Dendritic cell treated with granulocyte-macrophage colony-stimulating factor and Interleukin-4, amounts not matched to agents 40 ng/mL and 50 ng/mL, for 4 days (primary cell): ENCODE measurements around the gene MAPRE2.

ENCODE experiments used
- H3K27ac Mint-ChIP-seq: one replicate; pipeline ENCODE4 v1.8.0; 2022; ENCODE audit warnings: mild to moderate bottlenecking, mixed read lengths
- H3K27me3 Mint-ChIP-seq: one replicate; pipeline ENCODE4 v1.8.0; 2022; ENCODE audit warnings: mild to moderate bottlenecking, mixed read lengths
- H3K36me3 Mint-ChIP-seq: one replicate; pipeline ENCODE4 v1.8.0; 2022; ENCODE audit warnings: low read depth, mixed read lengths
- H3K4me1 Mint-ChIP-seq: one replicate; pipeline ENCODE4 v1.8.0; 2022; ENCODE audit warnings: low read depth, mixed read lengths
- H3K4me3 Mint-ChIP-seq: one replicate; pipeline ENCODE4 v1.8.0; 2022; ENCODE audit warnings: mild to moderate bottlenecking, moderate library complexity, mixed read lengths
- H3K9me3 Mint-ChIP-seq: one replicate; pipeline ENCODE4 v1.8.0; 2022; ENCODE audit warnings: mixed read lengths
- intact Hi-C: fragments of 100-400 bp; cut with micrococcal nuclease; formaldehyde crosslinking; loops from one replicate; pipeline ENCODE4 v1.15.0; 2022

MAPRE2 gene

GRCh38 chr18:35061336-35061735 lies 20.1 kb downstream of the MAPRE2 start:
- Mint-ChIP-seq H3K36me3 (no peaks in the 10 kb centered on the region), H3K4me1 (no peaks in the 10 kb centered on the region), H3K27me3 (no peaks in the 10 kb centered on the region), H3K9me3 (no peaks in the 10 kb centered on the region), H3K27ac (no peak overlapping the region), H3K4me3 (no peak overlapping the region)
- intact Hi-C loops, result no loop called here

DNA sequence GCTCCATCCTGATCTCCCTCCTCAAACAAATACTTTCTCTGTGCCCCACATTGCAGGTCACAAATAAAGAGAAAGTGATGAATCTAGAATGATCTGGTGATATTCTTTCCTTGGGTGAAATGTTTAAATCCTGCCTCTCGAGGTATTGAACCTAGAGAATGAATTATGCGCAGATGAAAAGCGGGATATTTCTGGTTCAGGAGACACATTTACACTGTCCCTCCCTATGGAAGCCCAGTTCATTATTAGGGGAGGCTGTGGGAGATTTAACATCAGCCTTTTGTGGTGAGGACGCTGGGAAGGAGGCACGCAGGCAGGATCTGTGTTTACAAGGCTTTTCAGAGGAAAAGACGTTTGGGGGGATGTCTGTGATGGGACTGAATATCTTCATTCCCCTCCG lies 20.6 kb downstream of the MAPRE2 start:
- no peaks in the 10 kb centered on the region for H3K36me3 Mint-ChIP-seq
- no peaks in the 10 kb centered on the region for H3K27me3 Mint-ChIP-seq
- no peak overlapping the region for H3K4me3 Mint-ChIP-seq
- H3K9me3 Mint-ChIP-seq, result no peaks in the 10 kb centered on the region
- intact Hi-C loops, result no loop called here
- no peak overlapping the region for H3K27ac Mint-ChIP-seq
- no peaks in the 10 kb centered on the region for H3K4me1 Mint-ChIP-seq

DNA sequence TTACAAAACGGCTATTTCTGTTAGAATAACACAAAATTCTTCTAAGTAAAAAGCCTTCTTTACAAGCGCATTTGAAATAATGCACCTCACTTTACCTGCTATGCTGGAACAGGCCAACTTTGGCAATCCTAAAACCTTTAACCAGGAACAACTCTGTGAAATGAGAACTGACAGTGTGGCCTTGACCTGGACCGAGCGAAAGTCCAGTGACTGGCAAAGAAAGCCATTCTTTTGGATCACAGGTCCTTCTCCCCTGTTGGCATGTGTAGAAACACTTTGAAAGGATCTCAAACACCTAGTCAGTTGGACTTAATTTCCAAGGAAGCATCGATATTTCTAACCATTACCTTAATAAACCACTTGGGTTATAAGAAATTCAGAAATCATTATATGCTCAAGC lies 21.2 kb downstream of the MAPRE2 start:
- Mint-ChIP-seq H3K36me3 (no peaks in the 10 kb centered on the region), H3K4me1 (no peaks in the 10 kb centered on the region), H3K27ac (no peak overlapping the region), H3K4me3 (no peak overlapping the region), H3K9me3 (no peaks in the 10 kb centered on the region), H3K27me3 (no peaks in the 10 kb centered on the region)
- intact Hi-C loops, result no loop called here

GRCh38 chr18:35063875-35064690 lies 22.9 kb downstream of the MAPRE2 start:
- Mint-ChIP-seq H3K27me3 (no peaks in the 10 kb centered on the region), H3K27ac (no peak overlapping the region), H3K9me3 (no peaks in the 10 kb centered on the region), H3K4me3 (no peak overlapping the region), H3K36me3 (no peaks in the 10 kb centered on the region), H3K4me1 (no peaks in the 10 kb centered on the region)
- intact Hi-C loops, result no loop called here

- H3K9me3 Mint-ChIP-seq, result no peaks in the 10 kb centered on the region
- intact Hi-C loops, result no loop called here
- no peak overlapping the region for H3K27ac Mint-ChIP-seq
- peaks cover 5% of the 10 kb centered on the region for H3K4me1 Mint-ChIP-seq
- H3K4me3 Mint-ChIP-seq, result no peak overlapping the region
- H3K36me3 Mint-ChIP-seq, result peaks cover 8% of the 10 kb centered on the region
- H3K27me3 Mint-ChIP-seq, result no peaks in the 10 kb centered on the region
Observed at GRCh38 chr18:35067454-35067853, 26.2 kb downstream of the MAPRE2 start.

GRCh38 chr18:35071819-35072247 lies 30.6 kb downstream of the MAPRE2 start:
- intact Hi-C loops, result no loop called here
- no peaks in the 10 kb centered on the region for H3K27me3 Mint-ChIP-seq
- H3K9me3 Mint-ChIP-seq, result no peaks in the 10 kb centered on the region
- no peak overlapping the region for H3K27ac Mint-ChIP-seq
- peaks cover 10% of the 10 kb centered on the region for H3K4me1 Mint-ChIP-seq
- no peak overlapping the region for H3K4me3 Mint-ChIP-seq
- H3K36me3 Mint-ChIP-seq, result peaks cover 8% of the 10 kb centered on the region

GRCh38 chr18:35072616-35073015 lies 31.4 kb downstream of the MAPRE2 start:
- H3K9me3 Mint-ChIP-seq, result no peaks in the 10 kb centered on the region
- intact Hi-C loops, result no loop called here
- H3K27ac Mint-ChIP-seq, result no peak overlapping the region
- no peaks in the 10 kb centered on the region for H3K27me3 Mint-ChIP-seq
- peaks cover 10% of the 10 kb centered on the region for H3K4me1 Mint-ChIP-seq
- H3K36me3 Mint-ChIP-seq, result peaks cover 8% of the 10 kb centered on the region
- H3K4me3 Mint-ChIP-seq, result no peak overlapping the region

- Mint-ChIP-seq H3K36me3 (peaks cover 8% of the 10 kb centered on the region), H3K4me1 (peaks cover 10% of the 10 kb centered on the region), H3K27me3 (no peaks in the 10 kb centered on the region), H3K4me3 (no peak overlapping the region), H3K9me3 (no peaks in the 10 kb centered on the region), H3K27ac (no peak overlapping the region)
- intact Hi-C loops, result no loop called here
Observed at GRCh38 chr18:35073186-35074105, 32.2 kb downstream of the MAPRE2 start.

GRCh38 chr18:35074581-35074980 lies 33.4 kb downstream of the MAPRE2 start:
- Mint-ChIP-seq H3K36me3 (peaks cover 14% of the 10 kb centered on the region), H3K27me3 (no peaks in the 10 kb centered on the region), H3K4me1 (peaks cover 10% of the 10 kb centered on the region), H3K9me3 (no peaks in the 10 kb centered on the region), H3K27ac (no peak overlapping the region), H3K4me3 (no peak overlapping the region)
- intact Hi-C loops, result no loop called here

- Mint-ChIP-seq H3K9me3 (no peaks in the 10 kb centered on the region), H3K36me3 (peaks cover 14% of the 10 kb centered on the region), H3K4me3 (no peak overlapping the region), H3K27me3 (no peaks in the 10 kb centered on the region), H3K27ac (no peak overlapping the region), H3K4me1 (peaks cover 10% of the 10 kb centered on the region)
- intact Hi-C loops, result no loop called here
Observed at GRCh38 chr18:35075132-35075531, 33.9 kb downstream of the MAPRE2 start.

DNA sequence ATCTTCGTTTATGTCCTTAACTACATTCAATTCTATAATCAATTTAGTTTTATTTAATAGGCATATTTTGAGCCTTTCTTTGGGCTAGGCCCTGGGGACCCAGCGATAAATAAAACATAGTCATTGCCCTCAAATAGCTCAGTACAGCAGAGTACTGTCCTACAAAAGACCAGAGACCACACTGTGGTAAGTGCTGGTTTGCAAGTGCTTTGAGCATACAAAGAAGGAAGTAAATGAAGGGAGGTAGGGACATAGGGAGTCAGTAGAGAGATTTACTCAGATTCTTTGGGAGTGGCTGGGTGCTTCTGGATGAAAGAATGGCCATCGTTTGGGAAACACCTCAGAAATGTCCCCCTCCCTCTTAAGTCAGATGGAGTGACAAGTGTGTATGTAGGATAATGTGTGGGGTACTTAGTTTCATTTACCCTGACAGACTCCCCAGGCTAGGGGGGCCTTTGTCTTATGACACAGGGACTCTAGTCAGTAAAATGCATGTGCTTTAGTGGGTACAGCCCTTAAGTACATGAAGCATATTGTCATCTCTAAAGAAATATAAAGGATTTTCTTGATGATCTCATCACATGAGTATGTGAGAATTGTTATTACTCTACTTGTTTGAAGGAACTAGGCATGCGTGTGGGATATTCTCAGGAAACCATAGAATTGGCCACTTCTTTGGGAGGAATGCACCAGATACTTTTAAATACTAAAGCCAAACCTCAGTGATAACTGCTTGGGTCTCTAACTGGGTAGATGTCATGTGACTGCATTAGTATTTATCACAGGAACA lies 35.1 kb downstream of the MAPRE2 start:
- no peaks in the 10 kb centered on the region for H3K9me3 Mint-ChIP-seq
- H3K4me3 Mint-ChIP-seq, result no peak overlapping the region
- peaks cover 5% of the 10 kb centered on the region for H3K36me3 Mint-ChIP-seq
- no peak overlapping the region for H3K27ac Mint-ChIP-seq
- H3K4me1 Mint-ChIP-seq, result peaks cover 10% of the 10 kb centered on the region
- intact Hi-C loops, result no loop called here
- no peaks in the 10 kb centered on the region for H3K27me3 Mint-ChIP-seq

DNA sequence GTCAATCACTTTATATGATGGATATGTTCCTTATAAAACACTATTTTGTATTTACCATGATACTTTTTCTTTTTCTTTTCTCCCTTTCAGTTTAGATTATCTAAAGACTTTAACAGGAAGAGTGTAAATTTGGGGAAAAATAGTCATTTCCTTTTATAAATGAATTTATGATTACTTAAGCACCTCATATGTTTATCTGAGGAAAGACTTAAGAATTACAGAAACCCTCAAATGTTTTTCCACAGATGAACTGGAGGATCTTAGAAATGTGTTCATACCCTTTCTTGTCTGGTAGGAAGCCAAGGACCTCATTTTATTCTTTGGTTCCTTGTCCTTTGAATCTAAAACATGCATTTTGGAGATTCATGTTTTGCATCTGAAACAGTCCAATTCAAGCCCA lies 36.7 kb downstream of the MAPRE2 start:
- no peaks in the 10 kb centered on the region for H3K27me3 Mint-ChIP-seq
- H3K4me1 Mint-ChIP-seq, result peaks cover 5% of the 10 kb centered on the region
- no peak overlapping the region for H3K4me3 Mint-ChIP-seq
- no peaks in the 10 kb centered on the region for H3K9me3 Mint-ChIP-seq
- no peak overlapping the region for H3K27ac Mint-ChIP-seq
- peaks cover 5% of the 10 kb centered on the region for H3K36me3 Mint-ChIP-seq
- intact Hi-C loops, result no loop called here

- H3K9me3 Mint-ChIP-seq, result no peaks in the 10 kb centered on the region
- H3K36me3 Mint-ChIP-seq, result peaks cover 5% of the 10 kb centered on the region
- no peaks in the 10 kb centered on the region for H3K4me1 Mint-ChIP-seq
- no peaks in the 10 kb centered on the region for H3K27me3 Mint-ChIP-seq
- no peak overlapping the region for H3K27ac Mint-ChIP-seq
- no peak overlapping the region for H3K4me3 Mint-ChIP-seq
- intact Hi-C loops, result no loop called here
Observed at GRCh38 chr18:35080058-35080457, 38.8 kb downstream of the MAPRE2 start.
